Liver (tissue), 9 donors: ENCODE data around the gene GABRR1. TPM values are rescaled to one million over a fixed set of nuclear protein-coding genes. Genes with fewer than 3 reads are reported as not detected.

Experiments
- DNase-seq: peaks from one replicate; pipeline ENCODE4 v3.0.0-alpha.2; 2017; ENCODE audit warnings: low spot score
- H3K27ac ChIP-seq, 2 donors: one replicate each; pipeline ENCODE4 v1.7.0; 2013; ENCODE audit warnings: inconsistent platforms in 2 of 2, low read length in 2 of 2, control low read depth in 1 of 2, low read depth in 1 of 2, mild to moderate bottlenecking in 1 of 2
- H3K27me3 ChIP-seq, 4 donors: one replicate each; pipeline versions ENCODE4 v1.6.1 to v1.7.0; 2013; ENCODE audit warnings: low read length in 3 of 4, inconsistent platforms in 1 of 4, mild to moderate bottlenecking in 1 of 4, moderate library complexity in 1 of 4; ENCODE audit not compliant: control insufficient read depth in 4 of 4, insufficient read depth in 4 of 4
- H3K36me3 ChIP-seq, 4 donors: one replicate each; pipeline versions ENCODE4 v1.6.1 to v1.7.0; 2013; ENCODE audit warnings: low read length in 3 of 4, mild to moderate bottlenecking in 3 of 4, low read depth in 1 of 4, moderate library complexity in 1 of 4; ENCODE audit not compliant: control insufficient read depth in 4 of 4, insufficient read depth in 3 of 4
- H3K4me1 ChIP-seq, 4 donors: one replicate each; pipeline versions ENCODE4 v1.6.1 to v1.7.0; 2013; ENCODE audit warnings: low read length in 3 of 4, mild to moderate bottlenecking in 3 of 4, moderate library complexity in 1 of 4; ENCODE audit not compliant: control insufficient read depth in 4 of 4, insufficient read depth in 4 of 4
- H3K4me3 ChIP-seq, 3 donors: one replicate each; pipeline versions ENCODE4 v1.6.1 to v1.7.0; 2013; ENCODE audit warnings: low read length in 3 of 3, control low read depth in 1 of 3, low read depth in 1 of 3, mild to moderate bottlenecking in 1 of 3
- H3K9ac ChIP-seq, 2 donors: one replicate each; pipeline ENCODE4 v1.7.0; 2013; ENCODE audit warnings: low read length in 2 of 2, mild to moderate bottlenecking in 2 of 2, moderate library complexity in 2 of 2, control low read depth in 1 of 2, low read depth in 1 of 2
- H3K9me3 ChIP-seq, 4 donors: one replicate each; pipeline versions ENCODE4 v1.6.1 to v1.7.0; 2013; ENCODE audit warnings: low read length in 3 of 4; ENCODE audit not compliant: control insufficient read depth in 4 of 4
- ATF3 ChIP-seq: IDR thresholded peaks from 2 replicates; pipeline ENCODE4 v1.6.1; 2016; ENCODE audit warnings: antibody characterized with exemption
- CTCF ChIP-seq: fragments of 150-350 bp; IDR thresholded peaks from 2 replicates; pipeline ENCODE4 v1.5.1; 2017; ENCODE audit warnings: improper control_type of control experiment, low read depth, low read length; ENCODE audit not compliant: missing input control
- EGR1 ChIP-seq, 2 donors: IDR thresholded peaks; 2 replicates each; pipeline ENCODE4 v1.6.1; 2016 to 2018; ENCODE audit warnings: antibody characterized with exemption in 2 of 2, low read depth in 2 of 2
- FOXA1 ChIP-seq: IDR thresholded peaks from 2 replicates; pipeline ENCODE4 v1.6.1; 2016; ENCODE audit warnings: antibody characterized with exemption
- FOXA2 ChIP-seq: IDR thresholded peaks from 2 replicates; pipeline ENCODE4 v1.6.1; 2016; ENCODE audit warnings: antibody characterized with exemption
- GABPA ChIP-seq, 2 donors: IDR thresholded peaks in 1 of 2; conservative IDR thresholded peaks in 1 of 2; 2 replicates each; pipeline ENCODE4 v1.6.1; 2016; ENCODE audit warnings: antibody characterized with exemption in 2 of 2, mild to moderate bottlenecking in 1 of 2, moderate library complexity in 1 of 2
- HNF4A ChIP-seq, 2 donors: conservative IDR thresholded peaks; 2 replicates each; pipeline ENCODE4 v1.6.1; 2016; ENCODE audit warnings: antibody characterized with exemption in 2 of 2, mild to moderate bottlenecking in 2 of 2
- HNF4G ChIP-seq: IDR thresholded peaks from 2 replicates; pipeline ENCODE4 v1.6.1; 2016; ENCODE audit warnings: antibody characterized with exemption
- JUND ChIP-seq, 2 donors: IDR thresholded peaks; 2 replicates each; pipeline ENCODE4 v1.6.1; 2016; ENCODE audit warnings: antibody characterized with exemption in 2 of 2
- MAX ChIP-seq: IDR thresholded peaks from 2 replicates; pipeline ENCODE4 v1.6.1; 2016; ENCODE audit warnings: antibody characterized with exemption
- NR2F2 ChIP-seq: IDR thresholded peaks from 2 replicates; pipeline ENCODE4 v1.6.1; 2016; ENCODE audit warnings: antibody characterized with exemption
- RAD21 ChIP-seq, 2 donors: IDR thresholded peaks; 2 replicates each; pipeline ENCODE4 v1.6.1; 2016; ENCODE audit warnings: antibody characterized with exemption in 2 of 2, mild to moderate bottlenecking in 2 of 2
- RXRA ChIP-seq, 2 donors: IDR thresholded peaks; 2 replicates each; pipeline ENCODE4 v1.6.1; 2017 to 2018; ENCODE audit warnings: antibody characterized with exemption in 2 of 2, mild to moderate bottlenecking in 1 of 2
- SP1 ChIP-seq: IDR thresholded peaks from 2 replicates; pipeline ENCODE4 v1.6.1; 2018; ENCODE audit warnings: antibody characterized with exemption, mild to moderate bottlenecking
- TAF1 ChIP-seq: conservative IDR thresholded peaks from 2 replicates; pipeline ENCODE4 v1.6.1; 2016; ENCODE audit warnings: antibody characterized with exemption, mild to moderate bottlenecking
- YY1 ChIP-seq: IDR thresholded peaks from 2 replicates; pipeline ENCODE4 v1.6.1; 2016; ENCODE audit warnings: antibody characterized with exemption, mild to moderate bottlenecking
- WGBS: extraction: QIAGEN DNeasy Blood & Tissue Kit; methylation state at CpG from one replicate; pipeline ENCODE4 v1.1.7; 2013; 5-methylcytosine and 5-hydroxymethylcytosine counted together
- polyA plus RNA-seq, 2 donors: library from polyadenylated mRNA; stranded (reverse) in 1 of 2; unstranded in 1 of 2; fragments of 200-250 nt in 1 of 2; fragments of >200 nt in 1 of 2; fragmentation: Nextera tagmentation in 1 of 2; extraction: Ambion mirVana in 1 of 2; gene quantifications; one replicate each; pipeline versions ENCODE4 v1.2.1 to v1.2.3, GENCODE V29; 2013 to 2015
- total RNA-seq, 2 donors: library from RNA; depleted of rRNA; stranded (reverse); fragments of >200 nt; gene quantifications; one replicate each; pipeline ENCODE4 v1.2.3, GENCODE V29; 2014
- donor health status: healthy.
- donor health status: healthy.
- donor health status: healthy.
- donor health status: healthy.
- donor health status: healthy.

The GABRR1 gene
- total and polyA plus RNA-seq, 4 donors: not detected

- H3K4me3 ChIP-seq: no peak overlapping the region
- H3K36me3 ChIP-seq: no peaks in the 10 kb centered on the region
- H3K9me3 ChIP-seq: no peaks in the 10 kb centered on the region
- no peak overlapping the region for H3K27ac ChIP-seq
- H3K27me3 ChIP-seq: no peaks in the 10 kb centered on the region
- no peak overlapping the region for H3K9ac ChIP-seq
- no peak for DNase-seq
- H3K4me1 ChIP-seq: peaks cover 9 to 16% (median 13%) of the 10 kb centered on the region in 4 donors
- no peak for TF ChIP-seq YY1
- no peak for TF ChIP-seq RXRA (IDR thresholded peaks at IDR 0.05)
- no peak for TF ChIP-seq NR2F2
- no peak for TF ChIP-seq FOXA2
- no peak for TF ChIP-seq TAF1
- no peak for TF ChIP-seq GABPA (IDR thresholded peaks at IDR 0.05 in 1 of 2, conservative IDR thresholded peaks at IDR 0.05 in 1 of 2)
- TF ChIP-seq ATF3: no peak
- WGBS: 83% methylated on average over 5 of the region's 5 CpGs
Measured at GRCh38 chr6:89139509-89140346, 77.4 kb downstream of the GABRR1 start.

- no peak for TF ChIP-seq HNF4G
- TF ChIP-seq RXRA (IDR thresholded peaks at IDR 0.05): no peak
- no peak for TF ChIP-seq EGR1 (IDR thresholded peaks at IDR 0.05; ENCODE audit: low read depth in 2 of 2)
- TF ChIP-seq YY1: no peak
- no peak for TF ChIP-seq TAF1
- no peak for TF ChIP-seq MAX
- no peak for TF ChIP-seq FOXA1
- TF ChIP-seq GABPA (IDR thresholded peaks at IDR 0.05 in 1 of 2, conservative IDR thresholded peaks at IDR 0.05 in 1 of 2): no peak
- no peak for TF ChIP-seq FOXA2
- TF ChIP-seq JUND (IDR thresholded peaks at IDR 0.05): no peak
- TF ChIP-seq CTCF: no peak
- TF ChIP-seq NR2F2: no peak
- TF ChIP-seq RAD21 (IDR thresholded peaks at IDR 0.05): no peak
- no peak for TF ChIP-seq HNF4A (conservative IDR thresholded peaks at IDR 0.05)
- TF ChIP-seq SP1: no peak
- H3K27me3 ChIP-seq: no peaks in the 10 kb centered on the region
- 70% methylated on average over 2 of the region's 2 CpGs for WGBS
- H3K27ac ChIP-seq: no peak overlapping the region
- H3K9ac ChIP-seq: no peak overlapping the region
- no peak for DNase-seq
- no peak overlapping the region for H3K4me3 ChIP-seq
- H3K9me3 ChIP-seq: no peaks in the 10 kb centered on the region
- peaks cover 9 to 16% (median 13%) of the 10 kb centered on the region in 4 donors for H3K4me1 ChIP-seq
- H3K36me3 ChIP-seq: no peaks in the 10 kb centered on the region
Measured at GRCh38 chr6:89138173-89138572, 79.0 kb downstream of the GABRR1 start.

- H3K9ac ChIP-seq: no peak overlapping the region
- H3K4me1 ChIP-seq: peaks cover 2 to 3% (median 2%) of the 10 kb centered on the region in 4 donors
- H3K27ac ChIP-seq: no peak overlapping the region
- WGBS: 92% methylated on average over 3 of the region's 3 CpGs
- DNase-seq: no peak
- H3K4me3 ChIP-seq: no peak overlapping the region
- no peaks in the 10 kb centered on the region for H3K27me3 ChIP-seq
- H3K36me3 ChIP-seq: no peaks in the 10 kb centered on the region
- no peaks in the 10 kb centered on the region for H3K9me3 ChIP-seq
- no peak for TF ChIP-seq RXRA (IDR thresholded peaks at IDR 0.05)
- TF ChIP-seq JUND (IDR thresholded peaks at IDR 0.05): no peak
- TF ChIP-seq NR2F2: no peak
Measured at GRCh38 chr6:89134723-89135122, 82.4 kb downstream of the GABRR1 start.
